HEK293 (cell line): Measurements from ENCODE around the gene BAIAP2L2.
"Not testable (repeated sequence)": the region's sequence is repeated elsewhere in the genome, so short reads cannot be mapped to it uniquely, and the experiment has no call there.

Source experiments
- CTCF ChIA-PET: fragments of 350-600 bp; formaldehyde crosslinking; extraction: SDS; loops from one replicate; lab custom pipeline; 2021; ENCODE audit warnings: antibody characterized with exemption; lab: Yijun Ruan, JAX
- POLR2A ChIA-PET: fragments of 300-600 bp; formaldehyde crosslinking; extraction: SDS; loops from one replicate; lab custom pipeline; 2020; ENCODE audit warnings: antibody characterized with exemption, inconsistent platforms; lab: Yijun Ruan, JAX
- H3K27ac ChIP-seq: fragments of 200-500 bp; sonication (Bioruptor generic); 2 replicates; pipeline ENCODE4 v1.5.1; 2014; ENCODE audit warnings: low read depth, low read length, control low read depth, inconsistent platforms; ENCODE audit errors: extremely low read depth
- H3K36me3 ChIP-seq, 2 experiments: fragments of 200-500 bp in 1 of 2; sonication (Bioruptor generic) in 1 of 2; 1 replicate in 1 of 2; 2 replicates in 1 of 2; pipeline ENCODE4 v1.5.1; 2014 to 2017; ENCODE audit warnings: inconsistent platforms in 2 of 2, low read length in 2 of 2; ENCODE audit not compliant: control insufficient read depth in 2 of 2, insufficient read depth in 1 of 2
- H3K4me1 ChIP-seq: fragments of 200-500 bp; sonication (Bioruptor generic); 2 replicates; pipeline ENCODE4 v1.5.1; 2014; ENCODE audit warnings: mild to moderate bottlenecking, low read length, inconsistent platforms; ENCODE audit not compliant: control insufficient read depth, insufficient read depth
- H3K4me3 ChIP-seq: 2 replicates; pipeline ENCODE4 v1.5.1; 2011; ENCODE audit warnings: low read depth, mild to moderate bottlenecking, control low read depth, low read length, moderate library complexity
- H3K9me3 ChIP-seq: fragments of 200-500 bp; sonication (Bioruptor generic); 2 replicates; pipeline ENCODE4 v1.5.1; 2014; ENCODE audit warnings: low read depth, low read length, inconsistent platforms; ENCODE audit not compliant: control insufficient read depth, insufficient read depth
- ATF2 ChIP-seq: fragments of 450-650 bp; formaldehyde crosslinking; IDR thresholded peaks from 2 replicates; pipeline ENCODE4 v1.5.1; 2016; ENCODE audit warnings: missing biosample characterization, missing genetic modification characterization, low read depth
- PATZ1 ChIP-seq: fragments of 450-650 bp; formaldehyde crosslinking; IDR thresholded peaks from 2 replicates; pipeline ENCODE4 v1.5.1; 2016; ENCODE audit warnings: missing biosample characterization, missing genetic modification characterization
- SETDB1 ChIP-seq: IDR thresholded peaks from one replicate; pipeline ENCODE4 v1.6.1; 2017; ENCODE audit warnings: mild to moderate bottlenecking, low read length, moderate library complexity, mixed read lengths; ENCODE audit not compliant: insufficient read length
- ZBTB17 ChIP-seq: fragments of 450-650 bp; formaldehyde crosslinking; IDR thresholded peaks from 2 replicates; pipeline ENCODE4 v1.5.1; 2016; ENCODE audit warnings: missing biosample characterization, missing genetic modification characterization
- ZBTB6 ChIP-seq: fragments of 450-650 bp; formaldehyde crosslinking; IDR thresholded peaks from 2 replicates; pipeline ENCODE4 v1.5.1; 2017; ENCODE audit warnings: missing biosample characterization, missing genetic modification characterization
- ZNF133 ChIP-seq: fragments of 450-650 bp; formaldehyde crosslinking; IDR thresholded peaks from 2 replicates; pipeline ENCODE4 v1.5.1; 2016; ENCODE audit warnings: missing biosample characterization, missing genetic modification characterization
- ZNF211 ChIP-seq: fragments of 450-650 bp; formaldehyde crosslinking; IDR thresholded peaks from 2 replicates; pipeline ENCODE4 v1.5.1; 2016; ENCODE audit warnings: low read depth, missing biosample characterization, missing genetic modification characterization
- ZNF404 ChIP-seq: fragments of 450-650 bp; formaldehyde crosslinking; IDR thresholded peaks from 2 replicates; pipeline ENCODE4 v1.5.1; 2017; ENCODE audit warnings: missing biosample characterization, missing genetic modification characterization
- ZNF530 ChIP-seq: fragments of 450-650 bp; formaldehyde crosslinking; IDR thresholded peaks from 2 replicates; pipeline ENCODE4 v1.5.1; 2016; ENCODE audit warnings: low read depth, missing biosample characterization, missing genetic modification characterization
- ZNF596 ChIP-seq: fragments of 450-650 bp; IDR thresholded peaks from 2 replicates; pipeline ENCODE4 v1.5.0; 2018; ENCODE audit warnings: missing biosample characterization, mild to moderate bottlenecking, missing genetic modification characterization, moderate library complexity

The BAIAP2L2 gene, protein sequence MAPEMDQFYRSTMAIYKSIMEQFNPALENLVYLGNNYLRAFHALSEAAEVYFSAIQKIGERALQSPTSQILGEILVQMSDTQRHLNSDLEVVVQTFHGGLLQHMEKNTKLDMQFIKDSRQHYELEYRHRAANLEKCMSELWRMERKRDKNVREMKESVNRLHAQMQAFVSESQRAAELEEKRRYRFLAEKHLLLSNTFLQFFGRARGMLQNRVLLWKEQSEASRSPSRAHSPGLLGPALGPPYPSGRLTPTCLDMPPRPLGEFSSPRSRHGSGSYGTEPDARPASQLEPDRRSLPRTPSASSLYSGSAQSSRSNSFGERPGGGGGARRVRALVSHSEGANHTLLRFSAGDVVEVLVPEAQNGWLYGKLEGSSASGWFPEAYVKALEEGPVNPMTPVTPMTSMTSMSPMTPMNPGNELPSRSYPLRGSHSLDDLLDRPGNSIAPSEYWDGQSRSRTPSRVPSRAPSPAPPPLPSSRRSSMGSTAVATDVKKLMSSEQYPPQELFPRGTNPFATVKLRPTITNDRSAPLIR

GRCh38 chr22:38110008-38110862, at the start of gene BAIAP2L2:
BAIAP2L2 (minus strand) TSS chr22:38110684; CDS start chr22:38110525, 159 bp downstream.
- POLR2A ChIA-PET: interaction anchor here (0.6 to 1.1 kb wide), 2 partner anchors 10 to 222 kb away, joined by 3 read pairs; no protein-coding TSS in a partner anchor
- H3K36me3 ChIP-seq: peaks cover 0 to 11% of the 10 kb centered on the region in 2 experiments; a peak in 1 of 3 replicates
- H3K4me3 ChIP-seq: no peak within 1 kb of the TSS
- CTCF ChIA-PET: interaction anchor here (0.7 to 2.9 kb wide), 4 partner anchors 10 to 120 kb away, joined by 3 to 12 read pairs (median 4); no protein-coding TSS in a partner anchor
- no peak within 1 kb of the TSS for H3K27ac ChIP-seq
- peak; percentile 95 for TF ChIP-seq ZNF596 (tag by site-specific recombination)
- TF ChIP-seq ZNF404 (tag by site-specific recombination): no peak
- TF ChIP-seq, all 188 proteins: peak for 1
- no peaks in the 10 kb centered on the region for H3K9me3 ChIP-seq
- H3K4me1 ChIP-seq: no peaks in the 10 kb centered on the region; the same call in 1 of the 2 replicates

DNA sequence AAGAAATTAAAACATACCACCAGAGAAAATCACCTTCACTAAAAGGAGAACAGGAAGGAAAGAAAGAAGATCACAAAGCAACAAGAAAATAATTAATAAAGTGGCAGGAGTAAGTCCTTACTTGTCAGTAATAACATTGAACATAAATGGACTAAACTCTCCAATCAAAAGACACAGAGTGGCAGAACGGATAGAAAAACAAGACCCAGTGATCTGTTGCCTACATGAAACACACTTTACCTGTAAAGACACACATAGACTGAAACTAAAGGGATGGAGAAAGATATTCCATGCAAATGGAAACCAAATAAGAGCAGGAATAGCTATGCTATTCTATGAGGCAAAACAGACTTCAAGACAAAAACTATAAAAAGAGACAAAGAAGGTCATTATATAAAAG, 45.2 kb upstream of the BAIAP2L2 start:
- Histone ChIP-seq H3K9me3 (no peaks in the 10 kb centered on the region), H3K36me3 (no peaks in the 10 kb centered on the region), H3K4me1 (no peaks in the 10 kb centered on the region)
- CTCF ChIA-PET: no interaction called here
- POLR2A ChIA-PET: no interaction called here
- TF ChIP-seq ZBTB6: no peak
- TF ChIP-seq SETDB1: peak; percentile 73
- TF ChIP-seq ZNF133 (tag by site-specific recombination): peak; percentile 66
- TF ChIP-seq ZBTB17: no peak
- no peak for TF ChIP-seq PATZ1 (tag by site-specific recombination)
- 0 out of 2 replicates have a peak, but pooled peaks have one; percentile 19 for TF ChIP-seq ZNF211 (tag by site-specific recombination)
- no peak for TF ChIP-seq ZNF530 (tag by site-specific recombination)
- TF ChIP-seq, all 188 proteins: peak for 3
- Histone ChIP-seq H3K27ac (no peak overlapping the region), H3K4me3 (no peak overlapping the region)

GRCh38 chr22:38154563-38154915, 44.1 kb upstream of the BAIAP2L2 start:
- POLR2A ChIA-PET: not testable (repeated sequence)
- CTCF ChIA-PET: interaction anchor here (0.6 to 0.8 kb wide), 3 partner anchors 13 to 249 kb away, joined by 3 to 4 read pairs (median 3); no protein-coding TSS in a partner anchor

More at GRCh38 chr22:38154563-38154915, 44.1 kb upstream of the BAIAP2L2 start:
- not testable (repeated sequence) for H3K4me1 ChIP-seq, H3K9me3 ChIP-seq, H3K27ac ChIP-seq, H3K36me3 ChIP-seq, H3K4me3 ChIP-seq
- 0 out of 2 replicates have a peak, but pooled peaks have one; percentile 8 for TF ChIP-seq ATF2 (tag by site-specific recombination)
